HEK293 (cell line): ENCODE measurements around the gene TRIP10.

Experiments used
- CTCF ChIA-PET: fragments of 350-600 bp; formaldehyde crosslinking; extraction: SDS; loops from one replicate; lab custom pipeline; 2021; ENCODE audit warnings: antibody characterized with exemption; lab: Yijun Ruan, JAX
- POLR2A ChIA-PET: fragments of 300-600 bp; formaldehyde crosslinking; extraction: SDS; loops from one replicate; lab custom pipeline; 2020; ENCODE audit warnings: antibody characterized with exemption, inconsistent platforms; lab: Yijun Ruan, JAX
- H3K27ac ChIP-seq: fragments of 200-500 bp; sonication (Bioruptor generic); 2 replicates; pipeline ENCODE4 v1.5.1; 2014; ENCODE audit warnings: low read depth, low read length, control low read depth, inconsistent platforms; ENCODE audit errors: extremely low read depth
- H3K36me3 ChIP-seq, 2 experiments: fragments of 200-500 bp in 1 of 2; sonication (Bioruptor generic) in 1 of 2; 1 replicate in 1 of 2; 2 replicates in 1 of 2; pipeline ENCODE4 v1.5.1; 2014 to 2017; ENCODE audit warnings: inconsistent platforms in 2 of 2, low read length in 2 of 2; ENCODE audit not compliant: control insufficient read depth in 2 of 2, insufficient read depth in 1 of 2
- H3K4me1 ChIP-seq: fragments of 200-500 bp; sonication (Bioruptor generic); 2 replicates; pipeline ENCODE4 v1.5.1; 2014; ENCODE audit warnings: mild to moderate bottlenecking, low read length, inconsistent platforms; ENCODE audit not compliant: control insufficient read depth, insufficient read depth
- H3K4me3 ChIP-seq: 2 replicates; pipeline ENCODE4 v1.5.1; 2011; ENCODE audit warnings: low read depth, mild to moderate bottlenecking, control low read depth, low read length, moderate library complexity
- H3K9me3 ChIP-seq: fragments of 200-500 bp; sonication (Bioruptor generic); 2 replicates; pipeline ENCODE4 v1.5.1; 2014; ENCODE audit warnings: low read depth, low read length, inconsistent platforms; ENCODE audit not compliant: control insufficient read depth, insufficient read depth
- KLF10 ChIP-seq: fragments of 450-650 bp; IDR thresholded peaks from 2 replicates; pipeline ENCODE4 v1.5.1; 2018; ENCODE audit warnings: missing biosample characterization, mild to moderate bottlenecking, missing genetic modification characterization
- ZBTB21 ChIP-seq: fragments of 450-650 bp; formaldehyde crosslinking; IDR thresholded peaks from 2 replicates; pipeline ENCODE4 v1.5.1; 2017; ENCODE audit warnings: missing biosample characterization, missing genetic modification characterization
- ZBTB7A ChIP-seq: fragments of 450-650 bp; formaldehyde crosslinking; IDR thresholded peaks from 2 replicates; pipeline ENCODE4 v1.5.1; 2016; ENCODE audit warnings: low read depth, missing biosample characterization, missing genetic modification characterization
- ZBTB8A ChIP-seq: fragments of 450-650 bp; formaldehyde crosslinking; IDR thresholded peaks from 2 replicates; pipeline ENCODE4 v1.5.1; 2016; ENCODE audit warnings: missing biosample characterization, missing genetic modification characterization
- ZNF155 ChIP-seq: fragments of 450-650 bp; formaldehyde crosslinking; IDR thresholded peaks from 2 replicates; pipeline ENCODE4 v1.5.1; 2016; ENCODE audit warnings: missing biosample characterization, missing genetic modification characterization
- ZNF292 ChIP-seq: fragments of 450-650 bp; formaldehyde crosslinking; IDR thresholded peaks from 2 replicates; pipeline ENCODE4 v1.5.1; 2016; ENCODE audit warnings: low read depth, missing biosample characterization, missing genetic modification characterization, borderline replicate concordance
- ZNF350 ChIP-seq: fragments of 450-650 bp; formaldehyde crosslinking; IDR thresholded peaks from 2 replicates; pipeline ENCODE4 v1.5.0; 2017; ENCODE audit warnings: missing biosample characterization, mild to moderate bottlenecking, missing genetic modification characterization
- ZNF394 ChIP-seq: fragments of 450-650 bp; formaldehyde crosslinking; IDR thresholded peaks from 2 replicates; pipeline ENCODE4 v1.5.1; 2016; ENCODE audit warnings: missing biosample characterization, missing genetic modification characterization, mild to moderate bottlenecking, moderate library complexity, borderline replicate concordance
- ZNF404 ChIP-seq: fragments of 450-650 bp; formaldehyde crosslinking; IDR thresholded peaks from 2 replicates; pipeline ENCODE4 v1.5.1; 2017; ENCODE audit warnings: missing biosample characterization, missing genetic modification characterization
- ZNF423 ChIP-seq: fragments of 450-650 bp; formaldehyde crosslinking; IDR thresholded peaks from 2 replicates; pipeline ENCODE4 v1.5.1; 2016; ENCODE audit warnings: missing biosample characterization, missing genetic modification characterization
- ZNF426 ChIP-seq: fragments of 450-650 bp; formaldehyde crosslinking; IDR thresholded peaks from 2 replicates; pipeline ENCODE4 v1.5.1; 2017; ENCODE audit warnings: missing biosample characterization, missing genetic modification characterization, mild to moderate bottlenecking, inconsistent platforms, moderate library complexity
- ZNF501 ChIP-seq: fragments of 450-650 bp; formaldehyde crosslinking; IDR thresholded peaks from 2 replicates; pipeline ENCODE4 v1.5.1; 2016; ENCODE audit warnings: missing biosample characterization, missing genetic modification characterization
- ZNF560 ChIP-seq: fragments of 450-650 bp; formaldehyde crosslinking; IDR thresholded peaks from 2 replicates; pipeline ENCODE4 v1.5.1; 2017; ENCODE audit warnings: missing biosample characterization, missing genetic modification characterization, borderline replicate concordance
- ZNF629 ChIP-seq: fragments of 450-650 bp; formaldehyde crosslinking; IDR thresholded peaks from 2 replicates; pipeline ENCODE4 v1.5.1; 2017; ENCODE audit warnings: missing biosample characterization, missing genetic modification characterization
- ZNF654 ChIP-seq: fragments of 450-650 bp; formaldehyde crosslinking; IDR thresholded peaks from 2 replicates; pipeline ENCODE4 v1.5.1; 2016; ENCODE audit warnings: low read depth, missing biosample characterization, missing genetic modification characterization
- ZNF664 ChIP-seq: fragments of 450-650 bp; formaldehyde crosslinking; IDR thresholded peaks from 2 replicates; pipeline ENCODE4 v1.5.1; 2016; ENCODE audit warnings: missing biosample characterization, missing genetic modification characterization
- ZSCAN30 ChIP-seq: fragments of 450-650 bp; IDR thresholded peaks from 2 replicates; pipeline ENCODE4 v1.5.1; 2018; ENCODE audit warnings: missing biosample characterization, mild to moderate bottlenecking, missing genetic modification characterization, moderate library complexity
- TF ChIP-seq, protein P1 (sequence below): fragments of 450-650 bp; formaldehyde crosslinking; IDR thresholded peaks from 2 replicates; pipeline ENCODE4 v1.5.1; 2016; ENCODE audit warnings: missing biosample characterization, missing genetic modification characterization
- TF ChIP-seq, protein P2 (sequence below): fragments of 450-650 bp; formaldehyde crosslinking; IDR thresholded peaks from 2 replicates; pipeline ENCODE4 v1.5.1; 2016; ENCODE audit warnings: missing biosample characterization, missing genetic modification characterization
- TF ChIP-seq, protein P3 (sequence below): fragments of 450-650 bp; formaldehyde crosslinking; IDR thresholded peaks from 2 replicates; pipeline ENCODE4 v1.5.0; 2017; ENCODE audit warnings: missing biosample characterization, missing genetic modification characterization, borderline replicate concordance
- TF ChIP-seq, protein P4 (sequence below): fragments of 450-650 bp; formaldehyde crosslinking; IDR thresholded peaks from 2 replicates; pipeline ENCODE4 v1.5.1; 2016; ENCODE audit warnings: missing biosample characterization, missing genetic modification characterization

TRIP10 gene

DNA sequence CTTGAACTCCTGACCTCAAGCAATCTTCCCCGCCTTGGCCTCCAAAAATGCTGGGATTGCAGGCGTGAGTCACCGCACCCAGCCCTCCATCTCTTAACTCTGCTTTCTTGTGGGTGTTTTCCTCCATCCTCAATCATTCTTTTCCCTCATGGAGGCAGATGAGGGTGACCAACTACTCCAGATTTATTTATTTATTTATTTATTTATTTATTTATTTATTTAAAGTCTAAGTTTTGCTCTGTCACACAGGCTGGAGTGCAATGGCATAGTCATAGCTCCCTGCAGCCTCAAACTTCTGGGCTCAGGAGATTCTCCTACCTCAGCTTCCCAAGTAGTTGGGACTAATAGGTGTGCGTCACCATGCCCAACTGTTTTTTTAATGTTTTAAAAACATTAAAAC, 47.9 kb downstream of the TRIP10 start (continued):
- 0 out of 2 replicates have a peak, but pooled peaks have one; percentile 40 for TF ChIP-seq ZNF560 (tag by site-specific recombination)
- TF ChIP-seq ZBTB7A (tag by site-specific recombination), result no peak
- TF ChIP-seq ZSCAN30 (tag by site-specific recombination), result no peak
- TF ChIP-seq ZNF423 (tag by site-specific recombination), result no peak
- no peak for TF ChIP-seq ZNF501
- peak; percentile 58; the same call in 1 of the 2 replicates for TF ChIP-seq ZNF664 (tag by site-specific recombination)
- TF ChIP-seq, protein P1, sequence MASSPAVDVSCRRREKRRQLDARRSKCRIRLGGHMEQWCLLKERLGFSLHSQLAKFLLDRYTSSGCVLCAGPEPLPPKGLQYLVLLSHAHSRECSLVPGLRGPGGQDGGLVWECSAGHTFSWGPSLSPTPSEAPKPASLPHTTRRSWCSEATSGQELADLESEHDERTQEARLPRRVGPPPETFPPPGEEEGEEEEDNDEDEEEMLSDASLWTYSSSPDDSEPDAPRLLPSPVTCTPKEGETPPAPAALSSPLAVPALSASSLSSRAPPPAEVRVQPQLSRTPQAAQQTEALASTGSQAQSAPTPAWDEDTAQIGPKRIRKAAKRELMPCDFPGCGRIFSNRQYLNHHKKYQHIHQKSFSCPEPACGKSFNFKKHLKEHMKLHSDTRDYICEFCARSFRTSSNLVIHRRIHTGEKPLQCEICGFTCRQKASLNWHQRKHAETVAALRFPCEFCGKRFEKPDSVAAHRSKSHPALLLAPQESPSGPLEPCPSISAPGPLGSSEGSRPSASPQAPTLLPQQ (tag by site-specific recombination), result no peak
- TF ChIP-seq ZNF426 (tag by site-specific recombination), result peak; percentile 68
- TF ChIP-seq, protein P2, sequence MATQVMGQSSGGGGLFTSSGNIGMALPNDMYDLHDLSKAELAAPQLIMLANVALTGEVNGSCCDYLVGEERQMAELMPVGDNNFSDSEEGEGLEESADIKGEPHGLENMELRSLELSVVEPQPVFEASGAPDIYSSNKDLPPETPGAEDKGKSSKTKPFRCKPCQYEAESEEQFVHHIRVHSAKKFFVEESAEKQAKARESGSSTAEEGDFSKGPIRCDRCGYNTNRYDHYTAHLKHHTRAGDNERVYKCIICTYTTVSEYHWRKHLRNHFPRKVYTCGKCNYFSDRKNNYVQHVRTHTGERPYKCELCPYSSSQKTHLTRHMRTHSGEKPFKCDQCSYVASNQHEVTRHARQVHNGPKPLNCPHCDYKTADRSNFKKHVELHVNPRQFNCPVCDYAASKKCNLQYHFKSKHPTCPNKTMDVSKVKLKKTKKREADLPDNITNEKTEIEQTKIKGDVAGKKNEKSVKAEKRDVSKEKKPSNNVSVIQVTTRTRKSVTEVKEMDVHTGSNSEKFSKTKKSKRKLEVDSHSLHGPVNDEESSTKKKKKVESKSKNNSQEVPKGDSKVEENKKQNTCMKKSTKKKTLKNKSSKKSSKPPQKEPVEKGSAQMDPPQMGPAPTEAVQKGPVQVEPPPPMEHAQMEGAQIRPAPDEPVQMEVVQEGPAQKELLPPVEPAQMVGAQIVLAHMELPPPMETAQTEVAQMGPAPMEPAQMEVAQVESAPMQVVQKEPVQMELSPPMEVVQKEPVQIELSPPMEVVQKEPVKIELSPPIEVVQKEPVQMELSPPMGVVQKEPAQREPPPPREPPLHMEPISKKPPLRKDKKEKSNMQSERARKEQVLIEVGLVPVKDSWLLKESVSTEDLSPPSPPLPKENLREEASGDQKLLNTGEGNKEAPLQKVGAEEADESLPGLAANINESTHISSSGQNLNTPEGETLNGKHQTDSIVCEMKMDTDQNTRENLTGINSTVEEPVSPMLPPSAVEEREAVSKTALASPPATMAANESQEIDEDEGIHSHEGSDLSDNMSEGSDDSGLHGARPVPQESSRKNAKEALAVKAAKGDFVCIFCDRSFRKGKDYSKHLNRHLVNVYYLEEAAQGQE (tag by site-specific recombination), result 0 out of 2 replicates have a peak, but pooled peaks have one; percentile 44
- peak; percentile 25; the same call in 1 of the 2 replicates for TF ChIP-seq ZNF654
- TF ChIP-seq, protein P3, sequence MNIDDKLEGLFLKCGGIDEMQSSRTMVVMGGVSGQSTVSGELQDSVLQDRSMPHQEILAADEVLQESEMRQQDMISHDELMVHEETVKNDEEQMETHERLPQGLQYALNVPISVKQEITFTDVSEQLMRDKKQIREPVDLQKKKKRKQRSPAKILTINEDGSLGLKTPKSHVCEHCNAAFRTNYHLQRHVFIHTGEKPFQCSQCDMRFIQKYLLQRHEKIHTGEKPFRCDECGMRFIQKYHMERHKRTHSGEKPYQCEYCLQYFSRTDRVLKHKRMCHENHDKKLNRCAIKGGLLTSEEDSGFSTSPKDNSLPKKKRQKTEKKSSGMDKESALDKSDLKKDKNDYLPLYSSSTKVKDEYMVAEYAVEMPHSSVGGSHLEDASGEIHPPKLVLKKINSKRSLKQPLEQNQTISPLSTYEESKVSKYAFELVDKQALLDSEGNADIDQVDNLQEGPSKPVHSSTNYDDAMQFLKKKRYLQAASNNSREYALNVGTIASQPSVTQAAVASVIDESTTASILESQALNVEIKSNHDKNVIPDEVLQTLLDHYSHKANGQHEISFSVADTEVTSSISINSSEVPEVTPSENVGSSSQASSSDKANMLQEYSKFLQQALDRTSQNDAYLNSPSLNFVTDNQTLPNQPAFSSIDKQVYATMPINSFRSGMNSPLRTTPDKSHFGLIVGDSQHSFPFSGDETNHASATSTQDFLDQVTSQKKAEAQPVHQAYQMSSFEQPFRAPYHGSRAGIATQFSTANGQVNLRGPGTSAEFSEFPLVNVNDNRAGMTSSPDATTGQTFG, result no peak
- TF ChIP-seq ZBTB8A (tag by site-specific recombination), result 0 out of 2 replicates have a peak, but pooled peaks have one; percentile 39
- TF ChIP-seq ZNF350 (tag by site-specific recombination), result no peak
- TF ChIP-seq ZBTB21 (tag by site-specific recombination), result 0 out of 2 replicates have a peak, but pooled peaks have one; percentile 18
- no peak for TF ChIP-seq KLF10 (tag by site-specific recombination)
- TF ChIP-seq ZNF629 (tag by site-specific recombination), result 0 out of 2 replicates have a peak, but pooled peaks have one; percentile 14
- peak; percentile 53; the same call in 1 of the 2 replicates for TF ChIP-seq ZNF292
- 0 out of 2 replicates have a peak, but pooled peaks have one; percentile 38 for TF ChIP-seq ZNF404 (tag by site-specific recombination)
- TF ChIP-seq ZNF394 (tag by site-specific recombination), result peak; percentile 90

DNA sequence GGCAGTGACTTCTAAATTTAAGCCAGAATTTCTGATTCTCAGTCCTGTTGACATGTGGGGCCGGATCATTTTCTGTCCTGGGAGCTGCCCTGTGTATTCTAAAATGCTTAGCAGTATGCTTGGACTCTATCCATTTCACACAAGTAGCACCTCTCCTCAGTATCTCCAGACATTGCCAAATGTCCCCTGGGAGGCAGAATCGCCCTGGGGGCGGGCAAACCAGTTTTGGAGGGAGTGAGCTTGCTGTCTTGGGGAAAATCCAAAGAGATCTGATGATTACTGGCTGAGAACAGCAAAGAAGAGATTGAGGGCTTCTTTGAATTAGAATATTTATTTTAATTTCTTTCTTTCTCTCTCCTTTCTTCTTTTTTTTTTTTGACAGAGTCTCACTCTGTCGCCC, 49.4 kb downstream of the TRIP10 start:
- no peak overlapping the region for H3K4me3 ChIP-seq
- TF ChIP-seq ZNF155 (tag by site-specific recombination), result no peak
- TF ChIP-seq, protein P4, sequence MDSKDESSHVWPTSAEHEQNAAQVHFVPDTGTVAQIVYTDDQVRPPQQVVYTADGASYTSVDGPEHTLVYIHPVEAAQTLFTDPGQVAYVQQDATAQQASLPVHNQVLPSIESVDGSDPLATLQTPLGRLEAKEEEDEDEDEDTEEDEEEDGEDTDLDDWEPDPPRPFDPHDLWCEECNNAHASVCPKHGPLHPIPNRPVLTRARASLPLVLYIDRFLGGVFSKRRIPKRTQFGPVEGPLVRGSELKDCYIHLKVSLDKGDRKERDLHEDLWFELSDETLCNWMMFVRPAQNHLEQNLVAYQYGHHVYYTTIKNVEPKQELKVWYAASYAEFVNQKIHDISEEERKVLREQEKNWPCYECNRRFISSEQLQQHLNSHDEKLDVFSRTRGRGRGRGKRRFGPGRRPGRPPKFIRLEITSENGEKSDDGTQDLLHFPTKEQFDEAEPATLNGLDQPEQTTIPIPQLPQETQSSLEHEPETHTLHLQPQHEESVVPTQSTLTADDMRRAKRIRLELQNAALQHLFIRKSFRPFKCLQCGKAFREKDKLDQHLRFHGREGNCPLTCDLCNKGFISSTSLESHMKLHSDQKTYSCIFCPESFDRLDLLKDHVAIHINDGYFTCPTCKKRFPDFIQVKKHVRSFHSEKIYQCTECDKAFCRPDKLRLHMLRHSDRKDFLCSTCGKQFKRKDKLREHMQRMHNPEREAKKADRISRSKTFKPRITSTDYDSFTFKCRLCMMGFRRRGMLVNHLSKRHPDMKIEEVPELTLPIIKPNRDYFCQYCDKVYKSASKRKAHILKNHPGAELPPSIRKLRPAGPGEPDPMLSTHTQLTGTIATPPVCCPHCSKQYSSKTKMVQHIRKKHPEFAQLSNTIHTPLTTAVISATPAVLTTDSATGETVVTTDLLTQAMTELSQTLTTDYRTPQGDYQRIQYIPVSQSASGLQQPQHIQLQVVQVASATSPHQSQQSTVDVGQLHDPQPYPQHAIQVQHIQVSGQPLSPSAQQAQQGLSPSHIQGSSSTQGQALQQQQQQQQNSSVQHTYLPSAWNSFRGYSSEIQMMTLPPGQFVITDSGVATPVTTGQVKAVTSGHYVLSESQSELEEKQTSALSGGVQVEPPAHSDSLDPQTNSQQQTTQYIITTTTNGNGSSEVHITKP (tag by site-specific recombination), result peak; percentile 77
- no peaks in the 10 kb centered on the region for H3K9me3 ChIP-seq
- ChIA-PET CTCF (no interaction called here), POLR2A (no interaction called here)
- H3K36me3 ChIP-seq, result no peaks in the 10 kb centered on the region
- peaks cover 2% of the 10 kb centered on the region; the same call in 1 of the 2 replicates for H3K4me1 ChIP-seq
- H3K27ac ChIP-seq, result no peak overlapping the region
